OCI-LY3 (cell line): Measurements from ENCODE around the gene STX16.

Experiments
- H2AFZ ChIP-seq: fragments of 200-600, 300-600 bp; shearing (Covaris generic); 2 replicates; pipeline ENCODE4 v1.6.0; 2014; ENCODE audit warnings: antibody characterized with exemption, low read depth, low read length
- H3K27ac ChIP-seq: fragments of 200-600, 300-600 bp; sonication (generic); 2 replicates; pipeline ENCODE4 v1.5.1; 2014; ENCODE audit warnings: mild to moderate bottlenecking, low read length, moderate library complexity, mixed read lengths
- H3K27me3 ChIP-seq: fragments of 200-600, 300-600 bp; sonication (generic); 2 replicates; pipeline ENCODE4 v1.6.1; 2014; ENCODE audit warnings: low read depth, low read length, mixed read lengths
- H3K36me3 ChIP-seq: fragments of 200-600, 300-600 bp; sonication (generic); replicated peaks from 2 replicates; pipeline ENCODE3; 2014; ENCODE audit warnings: low read depth, low read length, mixed read lengths
- H3K4me1 ChIP-seq: fragments of 300-600, 200-600 bp; sonication (generic); 2 replicates; pipeline ENCODE4 v1.6.1; 2014; ENCODE audit warnings: low read length, mixed read lengths
- H3K4me2 ChIP-seq: fragments of 200-600, 300-600 bp; sonication (generic); 2 replicates; pipeline ENCODE4 v1.6.1; 2014; ENCODE audit warnings: low read length, mixed read lengths
- H3K4me3 ChIP-seq: fragments of 300-600, 200-600 bp; sonication (generic); 2 replicates; pipeline ENCODE4 v1.5.1; 2014; ENCODE audit warnings: antibody characterized with exemption, mild to moderate bottlenecking, low read length, moderate library complexity
- H3K79me2 ChIP-seq: fragments of 300-600, 200-600 bp; shearing (Covaris generic); 2 replicates; pipeline ENCODE4 v1.6.1; 2014; ENCODE audit warnings: mild to moderate bottlenecking, low read length, mixed read lengths
- H3K9ac ChIP-seq: fragments of 300-600, 200-600 bp; shearing (Covaris generic); 2 replicates; pipeline ENCODE4 v1.6.0; 2014; ENCODE audit warnings: mild to moderate bottlenecking, low read length, moderate library complexity
- H3K9me3 ChIP-seq: fragments of 200-600, 300-600 bp; shearing (Covaris generic); 2 replicates; pipeline ENCODE4 v1.6.1; 2014; ENCODE audit warnings: low read length, mixed read lengths; ENCODE audit not compliant: insufficient read depth
- H4K20me1 ChIP-seq: fragments of 200-600, 300-600 bp; sonication (generic); 2 replicates; pipeline ENCODE4 v1.6.1; 2016; ENCODE audit warnings: low read length, mixed read lengths; ENCODE audit not compliant: insufficient read depth
- CTCF ChIP-seq: fragments of 200-600, 300-600 bp; sonication (generic); IDR thresholded peaks from 2 replicates; pipeline ENCODE4 v1.5.1; 2014; ENCODE audit warnings: antibody characterized with exemption, low read length, low read depth
- EZH2phosphoT487 ChIP-seq: fragments of 200-600 bp; shearing (Covaris generic); IDR thresholded peaks from 2 replicates; pipeline ENCODE4 v1.6.1; 2018; ENCODE audit warnings: antibody characterized with exemption, mixed run types, low read depth

STX16 gene

GRCh38 chr20:58634059-58634458, 17.0 kb upstream of the STX16 start:
- Histone ChIP-seq H3K36me3 (no peaks in the 10 kb centered on the region), H2AFZ (no peak overlapping the region), H3K27me3 (peaks cover 46% of the 10 kb centered on the region), H3K4me2 (no peak overlapping the region), H3K79me2 (no peaks in the 10 kb centered on the region), H3K4me3 (no peak overlapping the region), H3K9me3 (no peaks in the 10 kb centered on the region), H3K9ac (no peak overlapping the region), H3K27ac (no peak overlapping the region), H3K4me1 (no peaks in the 10 kb centered on the region), H4K20me1 (no peaks in the 10 kb centered on the region)
- TF ChIP-seq EZH2phosphoT487, result no peak
- TF ChIP-seq CTCF, result no peak

- TF ChIP-seq EZH2phosphoT487, result no peak
Measured at GRCh38 chr20:58634521-58635278, 16.4 kb upstream of the STX16 start.

DNA sequence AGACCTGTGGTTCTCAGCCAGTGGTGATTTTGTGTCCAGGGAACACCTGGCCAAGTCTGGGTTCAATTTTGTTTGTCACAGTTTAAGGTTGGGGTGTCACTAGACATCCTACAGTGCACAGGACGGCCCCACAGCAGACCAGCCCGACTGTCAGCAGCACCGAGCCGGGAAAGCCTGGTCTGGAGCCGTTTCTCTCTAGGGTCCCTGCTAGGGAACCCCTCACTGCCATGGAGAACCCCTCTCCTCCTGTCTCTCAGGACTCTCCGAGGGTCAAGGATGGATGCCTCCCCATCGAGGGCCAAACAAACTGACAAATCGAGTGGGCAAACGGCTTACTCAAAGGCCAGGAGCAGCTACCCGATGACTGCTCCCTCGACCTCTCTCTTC, 15.8 kb upstream of the STX16 start:
- H4K20me1 ChIP-seq, result no peaks in the 10 kb centered on the region
- no peak overlapping the region for H3K9ac ChIP-seq
- no peaks in the 10 kb centered on the region for H3K4me1 ChIP-seq
- no peak overlapping the region for H3K27ac ChIP-seq
- no peak overlapping the region for H3K4me3 ChIP-seq
- no peaks in the 10 kb centered on the region for H3K36me3 ChIP-seq
- H3K9me3 ChIP-seq, result no peaks in the 10 kb centered on the region
- H2AFZ ChIP-seq, result no peak overlapping the region
- no peak overlapping the region for H3K4me2 ChIP-seq
- H3K27me3 ChIP-seq, result peaks cover 46% of the 10 kb centered on the region
- TF ChIP-seq CTCF, result no peak
- no peak for TF ChIP-seq EZH2phosphoT487
- no peaks in the 10 kb centered on the region for H3K79me2 ChIP-seq

More at GRCh38 chr20:58634521-58635278, 16.4 kb upstream of the STX16 start:
- H3K79me2 ChIP-seq, result no peaks in the 10 kb centered on the region
- no peaks in the 10 kb centered on the region for H3K9me3 ChIP-seq
- no peaks in the 10 kb centered on the region for H3K4me1 ChIP-seq
- peaks cover 46% of the 10 kb centered on the region for H3K27me3 ChIP-seq
- no peak overlapping the region for H3K9ac ChIP-seq
- H4K20me1 ChIP-seq, result no peaks in the 10 kb centered on the region
- no peak overlapping the region for H2AFZ ChIP-seq
- no peaks in the 10 kb centered on the region for H3K36me3 ChIP-seq
- no peak overlapping the region for H3K4me2 ChIP-seq
- no peak overlapping the region for H3K4me3 ChIP-seq
- H3K27ac ChIP-seq, result no peak overlapping the region

DNA sequence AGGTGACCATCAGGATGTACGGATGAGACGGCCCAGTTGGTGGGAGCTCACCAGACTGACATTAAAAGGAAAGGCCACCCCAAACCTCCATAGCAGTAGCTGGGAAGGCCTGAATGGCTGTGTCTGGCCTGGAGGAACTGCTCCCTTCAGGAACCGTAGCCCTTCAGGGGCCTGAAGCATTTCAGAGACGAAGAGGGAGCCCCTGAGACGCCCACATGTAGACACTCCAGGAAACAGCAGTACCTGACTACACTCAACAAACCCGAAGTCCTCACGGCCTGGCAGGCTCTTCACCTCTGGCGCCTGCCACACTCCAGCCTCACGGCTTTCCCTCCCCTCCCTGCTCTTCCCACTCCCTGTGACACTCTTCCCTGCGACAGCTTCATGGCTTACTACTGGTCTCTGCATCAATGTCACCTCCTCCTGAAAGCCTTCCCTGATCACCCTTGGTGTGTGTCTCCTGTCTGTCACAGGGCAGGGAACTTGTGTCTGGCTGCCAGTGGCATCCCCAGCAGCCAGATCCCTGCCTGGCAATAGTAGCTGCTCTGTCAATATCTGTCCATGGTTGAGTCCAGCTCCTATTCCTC, 14.6 kb upstream of the STX16 start:
- Histone ChIP-seq H2AFZ (no peak overlapping the region), H3K4me1 (no peaks in the 10 kb centered on the region), H3K4me3 (no peak overlapping the region), H3K9ac (no peak overlapping the region), H3K27ac (no peak overlapping the region), H3K79me2 (no peaks in the 10 kb centered on the region), H3K4me2 (no peak overlapping the region), H3K36me3 (no peaks in the 10 kb centered on the region), H4K20me1 (no peaks in the 10 kb centered on the region), H3K9me3 (no peaks in the 10 kb centered on the region), H3K27me3 (peaks cover 47% of the 10 kb centered on the region)
- TF ChIP-seq EZH2phosphoT487 (no peak), CTCF (no peak)
